Osteoblast (primary cell): ENCODE data around the gene DYNC2H1. TPM values are rescaled to one million over a fixed set of nuclear protein-coding genes. Genes with fewer than 3 reads are reported as not detected.

ENCODE experiments used
- DNase-seq: peaks from one replicate; pipeline ENCODE4 v3.0.0; 2011; ENCODE audit warnings: low spot score, mixed read lengths; ENCODE audit not compliant: insufficient read length; ENCODE audit errors: missing footprints
- H2AFZ ChIP-seq: 2 replicates; pipeline ENCODE4 v1.6.0; 2011; ENCODE audit warnings: mild to moderate bottlenecking, low read length
- H3K27ac ChIP-seq: 2 replicates; pipeline ENCODE4 v1.5.1; 2011; ENCODE audit warnings: mild to moderate bottlenecking, low read depth, low read length, moderate library complexity
- H3K27me3 ChIP-seq: 2 replicates; pipeline ENCODE4 v1.6.0; 2012; ENCODE audit warnings: mild to moderate bottlenecking, control low read depth, inconsistent platforms, low read length, moderate library complexity; ENCODE audit not compliant: insufficient read depth
- H3K36me3 ChIP-seq: 2 replicates; pipeline ENCODE4 v1.5.1; 2011; ENCODE audit warnings: mild to moderate bottlenecking, low read length, control low read depth, moderate library complexity; ENCODE audit not compliant: insufficient read depth
- H3K4me1 ChIP-seq: 2 replicates; pipeline ENCODE4 v1.5.1; 2011; ENCODE audit warnings: mild to moderate bottlenecking, low read length, control low read depth, moderate library complexity; ENCODE audit not compliant: insufficient read depth
- H3K4me2 ChIP-seq: 2 replicates; pipeline ENCODE4 v1.6.0; 2011; ENCODE audit warnings: mild to moderate bottlenecking, low read length; ENCODE audit not compliant: insufficient read depth
- H3K4me3 ChIP-seq: fragments of 200-600 bp; sonication (generic); 3 replicates; pipeline ENCODE4 v1.5.1; 2012; ENCODE audit warnings: mild to moderate bottlenecking, low read length, inconsistent platforms; ENCODE audit not compliant: insufficient read depth
- H3K79me2 ChIP-seq: 2 replicates; pipeline ENCODE4 v1.6.0; 2012; ENCODE audit warnings: mild to moderate bottlenecking, low read length, control low read depth, inconsistent platforms; ENCODE audit not compliant: insufficient read depth
- H3K9me3 ChIP-seq: 2 replicates; pipeline ENCODE4 v1.5.1; 2011; ENCODE audit warnings: low read depth, low read length, control low read depth
- H4K20me1 ChIP-seq: 2 replicates; pipeline ENCODE4 v1.6.0; 2012; ENCODE audit warnings: mild to moderate bottlenecking, low read length, control low read depth; ENCODE audit not compliant: insufficient read depth
- CTCF ChIP-seq: IDR thresholded peaks from 2 replicates; pipeline ENCODE4 v1.5.1; 2011; ENCODE audit warnings: mild to moderate bottlenecking, low read depth, low read length, moderate library complexity; ENCODE audit errors: extremely low read depth
- total RNA-seq: library from RNA; depleted of rRNA; stranded (reverse); fragments of >200 nt; gene quantifications from 2 replicates; pipeline ENCODE4 v1.2.3, GENCODE V29; 2012

Gene DYNC2H1
- total RNA-seq, 1 donor: 82.2 TPM

- no peak for TF ChIP-seq CTCF
- no peaks in the 10 kb centered on the region for H3K9me3 ChIP-seq
- DNase-seq: no peak
- H2AFZ ChIP-seq: peak overlapping the region; percentile 96
- peaks cover 31% of the 10 kb centered on the region for H3K79me2 ChIP-seq
- no peaks in the 10 kb centered on the region for H3K36me3 ChIP-seq
- peak overlapping the region; percentile 94 for H3K4me2 ChIP-seq
- H3K4me3 ChIP-seq: peak overlapping the region; percentile 92
- H3K27me3 ChIP-seq: peaks cover 3% of the 10 kb centered on the region
- peaks cover 20% of the 10 kb centered on the region for H3K4me1 ChIP-seq
- H3K27ac ChIP-seq: peak overlapping the region; percentile 92
- no peaks in the 10 kb centered on the region for H4K20me1 ChIP-seq
Measured at GRCh38 chr11:103109818-103110388, 677 bp downstream of the DYNC2H1 start.

- peaks cover 20% of the 10 kb centered on the region for H3K4me1 ChIP-seq
- H3K27me3 ChIP-seq: no peaks in the 10 kb centered on the region
- peak overlapping the region; percentile 92 for H3K4me3 ChIP-seq
- no peaks in the 10 kb centered on the region for H3K36me3 ChIP-seq
- H2AFZ ChIP-seq: peak overlapping the region; percentile 96
- H3K79me2 ChIP-seq: peaks cover 31% of the 10 kb centered on the region
- peak; percentile 57 for TF ChIP-seq CTCF
- H3K27ac ChIP-seq: peak overlapping the region; percentile 92
- H4K20me1 ChIP-seq: no peaks in the 10 kb centered on the region
- H3K9me3 ChIP-seq: no peaks in the 10 kb centered on the region
- peak overlapping the region; percentile 94 for H3K4me2 ChIP-seq
- DNase-seq: peak; percentile 55
Measured at GRCh38 chr11:103110391-103110790, 1.2 kb downstream of the DYNC2H1 start.

- DNase-seq: peak; percentile 17
- Histone ChIP-seq H3K4me1 (peaks cover 20% of the 10 kb centered on the region), H3K4me3 (no peak overlapping the region), H3K4me2 (peak overlapping the region; percentile 94), H4K20me1 (no peaks in the 10 kb centered on the region), H2AFZ (no peak overlapping the region), H3K36me3 (no peaks in the 10 kb centered on the region), H3K27me3 (no peaks in the 10 kb centered on the region), H3K27ac (no peak overlapping the region), H3K9me3 (no peaks in the 10 kb centered on the region), H3K79me2 (peaks cover 31% of the 10 kb centered on the region)
- no peak for TF ChIP-seq CTCF
Measured at GRCh38 chr11:103111400-103111799, 2.2 kb downstream of the DYNC2H1 start.

- no peaks in the 10 kb centered on the region for H3K27me3 ChIP-seq
- H3K4me1 ChIP-seq: peaks cover 20% of the 10 kb centered on the region
- no peak for DNase-seq
- peaks cover 31% of the 10 kb centered on the region for H3K79me2 ChIP-seq
- no peak overlapping the region for H2AFZ ChIP-seq
- no peaks in the 10 kb centered on the region for H3K9me3 ChIP-seq
- H3K4me3 ChIP-seq: peak overlapping the region; percentile 2
- no peak overlapping the region for H3K27ac ChIP-seq
- peak overlapping the region; percentile 94 for H3K4me2 ChIP-seq
- TF ChIP-seq CTCF: no peak
- no peaks in the 10 kb centered on the region for H3K36me3 ChIP-seq
- no peaks in the 10 kb centered on the region for H4K20me1 ChIP-seq
Measured at GRCh38 chr11:103112364-103112763, 3.1 kb downstream of the DYNC2H1 start.
